GM04503 (cell line): ENCODE data around the gene JMJD8.
A peak's percentile ranks its signal among the peaks of the same experiment; 100 is the strongest.

Experiments used
- DNase-seq: peaks from one replicate; pipeline ENCODE4 v3.0.0-alpha.2; 2012; ENCODE audit warnings: low read depth

JMJD8 gene

GRCh38 chr16:641326-642188 lies 42.6 kb downstream of the JMJD8 start, which contains the start of gene MCRIP2:
TSS of gene MCRIP2 (plus strand) at chr16:641828. CDS start at chr16:641992, 164 bp downstream.
- no peak for DNase-seq

DNA sequence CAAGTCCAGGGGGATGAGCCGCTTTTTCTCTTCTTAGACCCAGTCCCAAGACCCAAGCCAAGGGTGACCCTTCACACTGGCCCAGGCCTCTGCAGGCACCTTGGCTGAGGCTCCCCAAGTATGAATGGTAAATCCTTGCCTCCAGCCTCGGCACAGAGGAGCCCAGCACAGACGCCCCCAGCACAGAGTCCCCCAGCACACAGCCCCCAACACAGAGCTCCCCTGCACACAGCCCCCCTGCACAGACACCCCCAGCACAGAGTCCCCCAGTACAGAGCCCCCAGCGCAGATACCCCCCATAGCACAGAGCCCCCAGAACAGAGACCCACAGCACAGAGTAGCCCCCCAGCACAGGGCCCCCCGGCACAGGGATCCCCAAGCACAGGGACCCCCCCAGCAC lies 43.5 kb downstream of the JMJD8 start:
- no peak for DNase-seq

DNA sequence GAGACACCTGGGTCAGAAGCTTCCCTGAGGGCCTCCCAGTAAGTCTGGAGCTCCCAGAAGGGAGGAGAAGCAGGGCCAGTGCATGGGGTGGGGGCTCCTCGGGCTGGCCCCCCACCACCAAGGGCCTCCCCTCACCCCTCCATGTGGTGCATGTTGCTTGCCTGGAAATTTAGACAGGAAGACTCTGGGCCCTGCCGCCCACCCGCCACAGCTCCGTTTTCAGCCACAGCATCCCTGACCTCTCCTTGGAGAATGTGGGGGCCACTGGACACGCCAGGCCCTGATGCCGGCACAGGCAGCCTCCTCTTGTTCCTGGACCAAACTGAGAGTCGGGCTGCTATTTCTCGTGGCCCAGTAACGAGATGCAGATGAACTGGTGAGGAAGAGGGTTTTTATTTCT lies 45.3 kb downstream of the JMJD8 start:
- DNase-seq = no peak

DNA sequence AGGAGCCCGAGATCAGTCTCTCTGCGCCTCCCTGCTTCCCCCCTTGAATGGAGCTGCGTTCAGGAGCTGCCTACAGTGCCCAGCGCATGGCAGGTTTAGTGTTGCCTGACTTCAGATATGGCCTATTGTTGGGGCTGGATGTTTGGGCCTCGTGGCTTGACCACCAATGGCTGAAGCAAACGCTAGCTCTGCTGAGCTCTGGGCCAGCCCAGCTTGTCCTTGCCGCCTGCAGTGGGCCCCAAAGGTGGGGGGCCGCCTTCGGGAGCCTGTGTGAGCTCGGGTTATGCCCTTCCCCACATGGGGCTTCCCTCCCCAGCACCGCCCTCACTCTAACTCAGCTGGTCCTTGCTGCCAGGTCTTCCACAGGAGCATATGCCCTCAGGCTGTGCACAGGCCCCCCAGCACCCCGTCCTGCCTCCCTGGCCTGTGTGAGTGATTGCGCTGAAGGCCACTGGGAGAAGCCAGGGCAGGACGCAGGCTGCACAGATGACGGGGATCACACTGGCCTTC lies 46.0 kb downstream of the JMJD8 start:
- no peak for DNase-seq

DNA sequence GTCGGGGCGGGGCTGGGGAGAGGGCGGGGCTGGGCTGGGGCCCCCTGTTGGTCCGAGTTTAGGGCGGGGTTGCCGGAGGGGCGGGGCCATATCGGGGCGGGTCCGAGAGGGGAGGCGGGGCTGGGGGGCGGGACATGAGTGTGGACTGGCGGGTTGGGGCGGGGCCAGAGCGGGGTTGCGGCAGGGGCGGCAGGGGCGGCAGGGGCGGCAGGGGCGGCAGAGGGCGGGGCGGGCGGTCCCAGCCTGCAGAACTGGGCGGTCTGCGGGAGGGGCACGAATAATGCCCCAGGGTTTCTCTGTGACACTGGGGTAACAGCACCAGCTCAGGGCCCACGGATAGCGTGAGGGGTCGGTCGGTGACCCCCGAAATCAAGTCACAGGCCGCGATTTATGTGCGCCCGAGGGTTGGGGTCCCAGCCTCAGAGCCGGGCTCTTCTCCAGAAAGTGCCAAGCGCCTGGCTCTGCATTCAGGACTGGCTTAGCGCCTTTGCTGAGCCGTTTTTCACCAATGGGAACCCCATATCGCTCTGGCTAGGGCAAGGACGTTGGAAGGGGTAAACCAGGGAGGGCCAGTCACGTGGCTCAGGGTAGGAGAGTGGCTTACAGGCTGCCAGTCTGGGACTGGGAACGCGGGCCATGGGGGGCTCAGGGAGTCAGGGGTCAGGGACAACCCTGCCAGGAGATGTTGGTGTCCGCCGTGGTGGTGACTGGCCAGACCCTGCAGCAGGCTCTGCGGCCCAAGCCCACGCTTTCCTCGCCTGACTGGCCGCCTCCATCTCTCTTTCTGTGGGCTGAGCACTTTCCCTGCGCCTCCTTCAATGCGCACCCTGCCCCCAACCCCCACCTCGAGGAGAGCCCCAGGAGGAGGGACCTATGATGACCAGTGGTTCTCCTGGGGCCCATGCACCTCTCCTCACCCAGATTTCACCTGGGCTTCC lies 46.8 kb downstream of the JMJD8 start:
- no peak for DNase-seq

- peak; percentile 63 for DNase-seq
Observed at GRCh38 chr16:636206-637080, 47.7 kb downstream of the JMJD8 start, which contains the start of gene METTL26. TSS of gene METTL26 (minus strand) at chr16:636305. CDS start at chr16:636290, 15 bp downstream.

DNA sequence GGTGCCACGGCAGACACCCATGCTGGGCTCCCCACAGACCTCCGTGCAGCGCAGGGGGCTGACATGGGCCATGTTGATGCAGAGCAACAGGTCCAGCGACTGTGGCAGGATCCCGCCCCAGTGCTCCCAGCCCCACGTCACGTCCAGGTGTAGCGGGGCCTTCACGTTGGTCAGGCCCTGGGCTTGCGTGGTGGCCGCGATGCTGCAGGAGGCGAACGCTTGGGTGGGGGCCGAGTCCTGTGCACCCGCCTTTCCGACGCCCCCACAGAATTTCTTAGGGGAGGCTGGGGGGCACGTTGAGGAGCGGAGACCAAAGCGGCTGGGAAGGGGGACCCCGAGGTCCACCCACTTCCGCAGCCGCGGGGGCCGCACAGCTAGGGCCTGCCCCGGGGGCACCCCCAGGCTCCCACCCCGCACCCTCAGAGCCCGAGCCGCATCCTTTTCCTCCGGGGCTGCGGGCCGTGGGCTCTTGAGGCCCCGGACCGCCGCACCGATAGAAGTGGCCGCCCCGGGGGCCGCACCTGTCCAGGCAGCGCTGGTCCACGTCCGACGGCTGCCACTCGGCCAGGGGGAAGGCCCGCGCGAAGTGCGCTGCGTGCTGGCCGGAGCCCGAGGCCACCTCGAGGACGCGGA lies 48.4 kb downstream of the JMJD8 start:
- DNase-seq = no peak

DNA sequence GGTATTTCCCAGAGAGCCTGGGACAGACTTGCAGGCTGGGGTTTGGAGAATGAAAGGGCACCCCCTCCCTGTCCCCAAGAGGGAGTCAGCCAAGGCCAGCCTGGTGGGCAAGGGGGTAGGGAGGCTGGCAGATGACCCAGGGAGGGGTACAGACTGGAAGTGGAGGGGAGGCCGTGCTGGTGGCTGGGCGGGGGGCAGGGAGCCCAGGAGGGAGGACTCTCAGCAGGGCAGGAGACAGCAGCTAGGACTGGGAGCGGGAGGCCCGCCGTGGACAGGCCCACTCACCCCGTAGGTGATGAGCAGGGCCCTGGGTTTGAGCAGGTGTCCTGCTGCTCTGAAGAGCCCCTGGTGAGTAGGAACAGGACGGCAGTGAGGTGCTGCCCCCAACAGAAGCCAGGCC lies 49.1 kb downstream of the JMJD8 start:
- no peak for DNase-seq

- no peak for DNase-seq
Observed at GRCh38 chr16:634051-634670, 50.0 kb downstream of the JMJD8 start.

DNA sequence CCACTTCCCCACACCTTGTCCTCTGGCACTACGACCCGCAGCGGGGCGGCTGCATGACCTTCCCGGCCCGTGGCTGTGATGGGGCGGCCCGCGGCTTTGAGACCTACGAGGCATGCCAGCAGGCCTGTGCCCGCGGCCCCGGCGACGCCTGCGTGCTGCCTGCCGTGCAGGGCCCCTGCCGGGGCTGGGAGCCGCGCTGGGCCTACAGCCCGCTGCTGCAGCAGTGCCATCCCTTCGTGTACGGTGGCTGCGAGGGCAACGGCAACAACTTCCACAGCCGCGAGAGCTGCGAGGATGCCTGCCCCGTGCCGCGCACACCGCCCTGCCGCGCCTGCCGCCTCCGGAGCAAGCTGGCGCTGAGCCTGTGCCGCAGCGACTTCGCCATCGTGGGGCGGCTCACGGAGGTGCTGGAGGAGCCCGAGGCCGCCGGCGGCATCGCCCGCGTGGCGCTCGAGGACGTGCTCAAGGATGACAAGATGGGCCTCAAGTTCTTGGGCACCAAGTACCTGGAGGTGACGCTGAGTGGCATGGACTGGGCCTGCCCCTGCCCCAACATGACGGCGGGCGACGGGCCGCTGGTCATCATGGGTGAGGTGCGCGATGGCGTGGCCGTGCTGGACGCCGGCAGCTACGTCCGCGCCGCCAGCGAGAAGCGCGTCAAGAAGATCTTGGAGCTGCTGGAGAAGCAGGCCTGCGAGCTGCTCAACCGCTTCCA lies 50.6 kb downstream of the JMJD8 start:
- DNase-seq = no peak

GRCh38 chr16:632486-633335 lies 51.4 kb downstream of the JMJD8 start:
- DNase-seq = no peak

GRCh38 chr16:631808-632358 lies 52.3 kb downstream of the JMJD8 start:
- DNase-seq = no peak
